NCI-H1436 (cell line): ENCODE data around the gene ORM1.

ENCODE experiments used
- DNase-seq: peaks from one replicate; lab custom pipeline; 2025; lab: John Stamatoyannopoulos, UW

The ORM1 gene

GRCh38 chr9:114344188-114344566 lies 21.3 kb downstream of the ORM1 start:
- DNase-seq, result no peak

DNA sequence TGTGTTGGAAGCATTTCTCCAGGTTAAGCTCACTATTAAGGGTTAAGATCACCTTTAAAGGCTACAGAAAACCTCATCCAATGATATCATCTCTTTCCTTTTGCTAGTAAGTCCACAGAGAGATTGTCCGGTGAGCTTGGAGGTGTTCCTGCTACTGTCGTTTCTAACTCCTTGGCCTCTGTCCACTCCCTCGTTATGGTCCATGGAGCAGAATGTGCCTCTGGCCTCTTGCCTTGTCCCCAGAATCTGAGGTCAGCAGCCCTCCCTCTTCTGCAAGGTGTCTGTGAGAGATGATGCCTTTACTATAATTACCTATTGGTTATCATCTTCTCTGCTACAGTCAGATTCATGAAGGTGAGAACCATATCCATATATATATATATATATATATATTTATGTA lies 21.8 kb downstream of the ORM1 start:
- DNase-seq, result no peak

GRCh38 chr9:114345493-114346065 lies 22.7 kb downstream of the ORM1 start:
- no peak for DNase-seq

DNA sequence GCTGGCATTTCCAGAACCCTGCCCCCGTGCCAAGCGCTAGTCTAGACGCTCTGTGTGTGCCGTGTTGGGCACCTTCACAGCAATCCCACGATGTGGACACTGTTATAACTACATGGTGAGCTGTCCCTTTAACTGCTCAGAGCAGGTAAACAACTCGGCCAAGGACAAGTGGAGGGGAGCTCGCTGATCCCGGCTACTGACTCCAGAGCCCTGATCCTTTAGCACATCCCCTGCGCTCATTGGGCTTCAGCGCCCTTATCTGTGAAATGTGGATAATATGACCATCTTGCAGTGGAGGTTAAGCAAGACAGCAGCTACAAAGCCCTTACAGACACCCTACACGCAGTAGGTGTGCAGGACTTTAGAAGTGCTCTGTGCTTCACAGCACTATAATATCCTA lies 23.2 kb downstream of the ORM1 start:
- no peak for DNase-seq

- DNase-seq, result no peak
These were observed 24.8 kb downstream of the ORM1 start for GRCh38 chr9:114347675-114348074.

GRCh38 chr9:114348261-114348905 lies 25.5 kb downstream of the ORM1 start:
- DNase-seq, result no peak

DNA sequence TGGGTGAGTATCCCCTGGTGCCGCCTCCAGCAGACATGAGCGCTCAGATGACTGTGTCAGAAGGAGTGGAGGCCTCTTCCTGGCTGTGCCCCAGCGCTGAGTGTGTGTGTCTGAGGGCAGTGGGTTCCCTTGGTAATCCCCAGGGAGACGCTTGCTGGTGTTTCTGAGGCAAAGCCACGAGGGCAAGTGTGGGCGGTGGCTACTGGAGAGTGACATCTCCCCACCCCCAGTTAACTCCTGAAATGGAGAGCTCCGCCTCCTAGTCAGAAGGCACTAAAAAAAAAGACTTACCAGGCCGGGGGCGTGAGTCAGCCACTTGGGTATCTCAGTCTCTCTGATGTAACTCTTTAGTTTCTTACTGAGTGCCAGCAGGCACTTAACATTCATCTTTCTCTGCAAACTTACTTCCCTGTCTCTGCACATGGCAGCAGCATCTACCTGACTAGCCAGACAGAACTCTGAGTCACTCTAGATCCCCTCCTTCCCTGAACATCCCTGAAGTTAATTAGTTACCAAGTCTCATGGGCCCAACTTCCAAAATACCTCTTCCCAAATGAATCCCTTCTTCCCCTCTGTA lies 26.1 kb downstream of the ORM1 start:
- DNase-seq, result no peak

GRCh38 chr9:114349713-114350480 lies 27.0 kb downstream of the ORM1 start:
- no peak for DNase-seq

- DNase-seq, result no peak
These were observed 27.9 kb downstream of the ORM1 start for GRCh38 chr9:114350636-114351401.

GRCh38 chr9:114351932-114352331 lies 29.0 kb downstream of the ORM1 start:
- no peak for DNase-seq

DNA sequence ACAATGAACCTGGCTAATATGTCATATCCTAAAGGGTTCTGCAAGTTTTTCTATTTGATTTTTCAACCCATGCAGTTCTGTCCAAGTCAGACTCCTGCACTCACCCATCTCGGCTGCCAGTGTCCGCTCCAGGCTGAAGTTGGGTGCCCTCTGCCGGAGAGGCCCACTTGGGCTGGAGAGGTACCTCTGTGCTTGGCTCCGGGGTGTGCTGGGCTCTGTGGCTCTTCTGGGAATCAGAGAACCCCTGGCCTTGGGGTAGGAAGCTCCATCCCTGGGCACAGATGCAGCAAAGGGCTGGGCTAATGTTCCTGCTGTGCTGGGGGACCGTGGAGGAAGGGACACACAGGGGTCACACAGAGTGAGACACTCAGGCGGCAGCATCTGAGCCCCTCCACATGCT lies 32.9 kb downstream of the ORM1 start:
- no peak for DNase-seq

- DNase-seq, result no peak
These were observed 33.9 kb downstream of the ORM1 start for GRCh38 chr9:114356792-114357191.

DNA sequence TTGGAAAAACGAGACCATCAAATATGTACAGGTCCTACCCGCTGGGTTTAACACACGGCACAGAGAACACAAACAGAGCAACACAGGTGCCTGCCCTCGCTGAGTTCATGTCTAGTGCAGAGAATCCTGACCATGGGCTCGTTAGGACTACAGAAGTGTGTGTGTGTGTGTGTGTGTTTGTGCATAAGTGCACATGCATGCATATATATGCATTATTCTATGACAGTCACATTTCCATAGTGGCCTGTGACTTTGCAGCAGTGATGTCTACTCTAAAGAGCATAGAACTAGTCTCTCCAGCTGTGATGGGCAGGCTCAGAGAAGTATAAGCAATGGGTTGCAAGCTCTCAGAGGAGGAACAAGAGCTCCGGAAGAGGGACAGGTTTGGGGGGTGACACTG lies 34.5 kb downstream of the ORM1 start:
- no peak for DNase-seq

DNA sequence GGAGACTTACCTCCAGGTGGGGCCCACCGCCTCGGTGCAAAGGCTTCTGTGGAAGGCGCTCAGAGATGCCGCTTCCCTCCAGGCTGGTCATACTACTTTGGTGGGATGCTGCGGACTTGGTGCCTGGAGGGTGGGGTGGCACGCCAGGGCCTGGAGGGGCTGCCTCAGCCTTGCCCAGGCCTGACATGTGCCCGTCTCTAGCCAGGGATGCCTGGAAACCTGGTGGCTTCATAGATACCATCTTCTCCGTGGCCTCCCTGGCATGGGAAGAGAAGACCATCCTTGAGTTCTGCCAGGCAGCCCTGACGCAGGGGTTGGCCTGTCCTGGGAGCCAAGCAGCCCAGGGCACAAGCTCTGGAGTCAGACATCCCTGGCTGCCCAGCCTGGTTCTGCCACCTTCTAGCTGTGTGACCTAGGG lies 35.0 kb downstream of the ORM1 start:
- no peak for DNase-seq

- DNase-seq, result no peak
These were observed 36.9 kb downstream of the ORM1 start for GRCh38 chr9:114359801-114360200.

DNA sequence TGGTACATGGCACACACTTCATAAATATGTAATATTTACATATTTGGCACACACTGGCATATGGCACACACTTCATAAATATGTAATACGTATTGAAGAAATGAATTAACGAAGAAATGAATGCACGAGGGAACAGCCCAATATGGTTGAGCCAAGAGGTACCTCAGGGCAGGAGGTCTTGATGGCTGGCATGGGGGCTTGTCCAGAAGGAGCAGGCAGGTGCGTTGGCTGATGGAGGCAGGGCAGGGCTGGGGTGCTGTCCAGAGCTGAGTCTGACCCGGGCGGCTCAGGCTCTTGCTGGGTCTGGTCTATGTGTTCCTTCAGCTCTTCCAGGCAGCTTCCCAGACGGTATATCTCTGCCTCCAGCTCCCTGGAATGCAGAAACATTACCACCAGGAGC lies 38.6 kb downstream of the ORM1 start:
- no peak for DNase-seq

GRCh38 chr9:114362394-114362793 lies 39.5 kb downstream of the ORM1 start:
- no peak for DNase-seq

- no peak for DNase-seq
These were observed 40.5 kb downstream of the ORM1 start for GRCh38 chr9:114363424-114363823.

DNA sequence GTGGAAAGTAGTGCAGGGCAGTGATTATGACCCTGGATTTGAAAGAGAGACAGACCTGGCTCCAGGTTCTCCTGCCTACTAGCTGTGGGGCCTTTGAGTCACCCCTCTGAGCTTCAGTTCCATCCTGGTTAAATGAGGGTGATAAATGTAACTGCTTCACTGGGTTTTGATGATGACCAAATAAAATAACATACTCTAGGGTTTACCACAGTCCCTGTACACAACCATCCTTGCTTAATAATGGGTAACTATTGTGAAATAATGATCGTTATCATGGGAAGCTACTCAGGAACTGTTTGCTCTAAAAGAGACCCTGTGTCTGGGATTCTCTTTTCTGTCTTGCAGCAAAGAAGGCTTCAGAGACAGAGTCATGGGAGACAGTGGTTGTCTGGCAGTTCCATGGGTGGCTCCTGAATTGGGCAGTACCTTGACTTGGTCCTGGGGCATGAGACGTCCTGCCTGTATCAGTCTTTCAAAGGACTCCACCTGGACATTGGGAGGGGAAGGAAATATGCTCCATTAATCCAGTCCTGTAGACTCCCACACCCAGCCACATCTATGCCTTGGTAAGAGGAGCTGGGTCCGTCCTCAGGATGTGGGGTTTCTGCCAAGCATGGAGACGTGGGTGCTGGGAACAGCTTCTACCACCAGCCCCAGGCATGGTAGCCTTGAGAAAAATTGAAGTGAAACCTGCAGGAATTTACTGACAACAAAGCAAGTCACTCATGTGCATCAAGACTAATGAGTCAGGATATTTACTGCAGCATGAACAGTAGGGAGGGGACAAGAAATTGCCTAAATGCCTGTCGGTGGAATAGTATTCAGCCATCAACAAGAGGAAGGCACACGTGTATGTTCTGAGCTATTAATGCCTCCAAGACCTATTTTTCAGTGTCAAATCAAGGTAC lies 41.5 kb downstream of the ORM1 start:
- DNase-seq, result no peak

GRCh38 chr9:114365194-114365593 lies 42.3 kb downstream of the ORM1 start:
- DNase-seq, result no peak
